ENCODE measurements around the gene FAM9A. TPM values are rescaled to one million over a fixed set of nuclear protein-coding genes. Genes with fewer than 3 reads are reported as not detected.

FAM9A gene
- total and polyA plus RNA-seq, 2 donors (not counting 1 experiment from before 2014, with no cell fraction given) = not detected

DNA sequence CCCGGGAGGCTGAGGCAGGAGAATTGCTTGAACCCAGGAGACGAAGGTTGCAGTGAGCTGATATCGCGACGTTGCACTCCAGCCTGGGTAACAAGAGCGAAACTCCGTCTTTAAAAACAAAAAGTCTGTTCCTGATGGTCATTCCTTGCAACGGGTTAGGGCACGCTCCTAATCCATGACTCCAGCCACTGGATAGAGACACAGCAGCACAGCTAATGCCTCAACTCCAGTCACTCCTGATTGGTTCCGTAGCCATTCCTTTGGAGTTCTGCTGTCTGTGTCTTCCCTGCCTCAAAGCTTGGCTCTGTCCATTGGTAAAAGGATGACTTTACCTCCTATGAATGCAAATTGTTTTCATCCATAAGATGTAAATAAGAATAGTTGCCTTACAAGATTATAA, 44.3 kb upstream of the FAM9A start:
- TF ChIP-seq, protein P1, sequence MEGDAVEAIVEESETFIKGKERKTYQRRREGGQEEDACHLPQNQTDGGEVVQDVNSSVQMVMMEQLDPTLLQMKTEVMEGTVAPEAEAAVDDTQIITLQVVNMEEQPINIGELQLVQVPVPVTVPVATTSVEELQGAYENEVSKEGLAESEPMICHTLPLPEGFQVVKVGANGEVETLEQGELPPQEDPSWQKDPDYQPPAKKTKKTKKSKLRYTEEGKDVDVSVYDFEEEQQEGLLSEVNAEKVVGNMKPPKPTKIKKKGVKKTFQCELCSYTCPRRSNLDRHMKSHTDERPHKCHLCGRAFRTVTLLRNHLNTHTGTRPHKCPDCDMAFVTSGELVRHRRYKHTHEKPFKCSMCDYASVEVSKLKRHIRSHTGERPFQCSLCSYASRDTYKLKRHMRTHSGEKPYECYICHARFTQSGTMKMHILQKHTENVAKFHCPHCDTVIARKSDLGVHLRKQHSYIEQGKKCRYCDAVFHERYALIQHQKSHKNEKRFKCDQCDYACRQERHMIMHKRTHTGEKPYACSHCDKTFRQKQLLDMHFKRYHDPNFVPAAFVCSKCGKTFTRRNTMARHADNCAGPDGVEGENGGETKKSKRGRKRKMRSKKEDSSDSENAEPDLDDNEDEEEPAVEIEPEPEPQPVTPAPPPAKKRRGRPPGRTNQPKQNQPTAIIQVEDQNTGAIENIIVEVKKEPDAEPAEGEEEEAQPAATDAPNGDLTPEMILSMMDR (IDR thresholded peaks at IDR 0.05) = no peak
- no peak for TF ChIP-seq EZH2 (IDR thresholded peaks at IDR 0.05; ENCODE audit: borderline replicate concordance, insufficient read depth, low read depth, low read length, poor library complexity, severe bottlenecking)
- 95% methylated on average over 9 of the region's 10 CpGs for WGBS (ENCODE audit: insufficient coverage)
- CTCF ChIA-PET = no interaction called here

DNA sequence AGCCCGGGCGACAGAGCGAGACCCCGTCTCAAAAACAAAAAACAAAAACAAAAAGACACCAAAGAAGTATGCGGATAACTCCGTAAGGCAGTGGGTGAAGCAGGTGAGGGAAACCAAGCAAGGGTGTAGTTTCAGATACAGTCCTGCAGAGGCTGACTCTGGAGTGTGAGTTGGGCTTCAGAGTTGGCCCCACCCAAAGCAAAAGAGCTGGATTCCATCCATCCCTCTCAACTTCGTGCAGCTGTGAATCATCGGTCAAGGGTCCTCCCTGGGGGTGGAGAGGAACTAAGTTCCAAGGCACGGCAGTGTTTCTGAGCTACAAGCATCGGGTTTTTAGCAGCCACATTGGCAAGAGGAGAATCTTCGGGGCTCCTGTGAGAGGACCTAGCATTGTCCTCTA, 43.9 kb upstream of the FAM9A start:
- CTCF ChIA-PET = interaction anchor here (0.7 kb wide), 1 partner anchor 9 kb away, joined by 3 read pairs; no protein-coding TSS in a partner anchor
- H3K4me3 ChIP-seq (ENCODE audit: control extremely low read depth in 1 of 5, extremely low read depth in 1 of 5, insufficient read depth in 1 of 5, low read depth in 2 of 5, low read length in 4 of 5) = no peak overlapping the region
- DNase-seq (no peak), ATAC-seq (ENCODE audit: low read depth) (no peak)
- H3K79me2 ChIP-seq (ENCODE audit: control insufficient read depth, insufficient read depth, low read length) = no peaks in the 10 kb centered on the region
- H4K20me1 ChIP-seq (ENCODE audit: control insufficient read depth, insufficient read depth, low read length, poor library complexity, severe bottlenecking) = no peaks in the 10 kb centered on the region
- Mint-ChIP-seq H3K9me3 (ENCODE audit: insufficient read depth) (no peaks in the 10 kb centered on the region), H3K27ac (no peak overlapping the region), H3K4me3 (no peak overlapping the region), H3K27me3 (peaks cover 17% of the 10 kb centered on the region), H3K4me1 (no peaks in the 10 kb centered on the region)
- no peak overlapping the region for H3K27ac ChIP-seq (ENCODE audit: low read length in 2 of 2)
- no peaks in the 10 kb centered on the region for H3K27me3 ChIP-seq (replicated peaks in 1 of 4; ENCODE audit: control extremely low read depth in 1 of 4, control insufficient read depth in 3 of 4, insufficient read depth in 4 of 4, low read length in 3 of 4)
- no peak overlapping the region for H3K9ac ChIP-seq (ENCODE audit: low read length)
- no peaks in the 10 kb centered on the region for H3K36me3 ChIP-seq (replicated peaks in 1 of 2; ENCODE audit: control extremely low read depth in 1 of 2, control insufficient read depth in 1 of 2, extremely low read depth in 1 of 2, insufficient read depth in 2 of 2, low read length in 1 of 2)
- WGBS (ENCODE audit: insufficient coverage) = 93% methylated on average over 4 of the region's 11 CpGs
- no peak overlapping the region for H3K4me2 ChIP-seq (replicated peaks; ENCODE audit: low read depth, low read length, poor library complexity, severe bottlenecking)
- intact Hi-C loops (cut with micrococcal nuclease) = no loop called here
- no peak overlapping the region for H2AFZ ChIP-seq (ENCODE audit: insufficient read depth, low read depth, low read length, poor library complexity, severe bottlenecking)
- no peaks in the 10 kb centered on the region for H3K4me1 ChIP-seq (ENCODE audit: control insufficient read depth in 2 of 2, insufficient read depth in 2 of 2, low read length in 2 of 2)
- no peaks in the 10 kb centered on the region for H3K9me3 ChIP-seq (ENCODE audit: control extremely low read depth in 1 of 3, control insufficient read depth in 2 of 3, insufficient read depth in 1 of 3, low read length in 2 of 3)
- POLR2A ChIA-PET = no interaction called here
- no peak for TF ChIP-seq EZH2 (IDR thresholded peaks at IDR 0.05; ENCODE audit: borderline replicate concordance, insufficient read depth, low read depth, low read length, poor library complexity, severe bottlenecking)
- TF ChIP-seq, protein P1 (IDR thresholded peaks at IDR 0.05) = no peak

More for the DNA sequence above, 44.3 kb upstream of the FAM9A start:
- Histone ChIP-seq H2AFZ (ENCODE audit: insufficient read depth, low read depth, low read length, poor library complexity, severe bottlenecking) (no peak overlapping the region), H3K79me2 (ENCODE audit: control insufficient read depth, insufficient read depth, low read length) (no peaks in the 10 kb centered on the region), H3K36me3 (replicated peaks in 1 of 2; ENCODE audit: control extremely low read depth in 1 of 2, control insufficient read depth in 1 of 2, extremely low read depth in 1 of 2, insufficient read depth in 2 of 2, low read length in 1 of 2) (no peaks in the 10 kb centered on the region), H3K9me3 (ENCODE audit: control extremely low read depth in 1 of 3, control insufficient read depth in 2 of 3, insufficient read depth in 1 of 3, low read length in 2 of 3) (no peaks in the 10 kb centered on the region), H3K27ac (ENCODE audit: low read length in 2 of 2) (no peak overlapping the region), H3K4me1 (ENCODE audit: control insufficient read depth in 2 of 2, insufficient read depth in 2 of 2, low read length in 2 of 2) (no peaks in the 10 kb centered on the region), H3K27me3 (replicated peaks in 1 of 4; ENCODE audit: control extremely low read depth in 1 of 4, control insufficient read depth in 3 of 4, insufficient read depth in 4 of 4, low read length in 3 of 4) (no peaks in the 10 kb centered on the region), H3K4me2 (replicated peaks; ENCODE audit: low read depth, low read length, poor library complexity, severe bottlenecking) (no peak overlapping the region), H3K4me3 (ENCODE audit: control extremely low read depth in 1 of 5, extremely low read depth in 1 of 5, insufficient read depth in 1 of 5, low read depth in 2 of 5, low read length in 4 of 5) (no peak overlapping the region), H3K9ac (ENCODE audit: low read length) (no peak overlapping the region), H4K20me1 (ENCODE audit: control insufficient read depth, insufficient read depth, low read length, poor library complexity, severe bottlenecking) (no peaks in the 10 kb centered on the region)
- Mint-ChIP-seq H3K27ac (no peak overlapping the region), H3K4me3 (no peak overlapping the region), H3K4me1 (no peaks in the 10 kb centered on the region), H3K27me3 (peaks cover 19% of the 10 kb centered on the region), H3K9me3 (ENCODE audit: insufficient read depth) (no peaks in the 10 kb centered on the region)
- intact Hi-C loops (cut with micrococcal nuclease) = no loop called here
- no peak for ATAC-seq (ENCODE audit: low read depth)
- DNase-seq = no peak
- POLR2A ChIA-PET = no interaction called here
